Measurements from ENCODE around the gene GTSE1. TPM values are rescaled to one million over a fixed set of nuclear protein-coding genes. Genes with fewer than 3 reads are reported as not detected.

Gene GTSE1
- total RNA-seq, 1 experiment from 2014 or later = 64.6 TPM

DNA sequence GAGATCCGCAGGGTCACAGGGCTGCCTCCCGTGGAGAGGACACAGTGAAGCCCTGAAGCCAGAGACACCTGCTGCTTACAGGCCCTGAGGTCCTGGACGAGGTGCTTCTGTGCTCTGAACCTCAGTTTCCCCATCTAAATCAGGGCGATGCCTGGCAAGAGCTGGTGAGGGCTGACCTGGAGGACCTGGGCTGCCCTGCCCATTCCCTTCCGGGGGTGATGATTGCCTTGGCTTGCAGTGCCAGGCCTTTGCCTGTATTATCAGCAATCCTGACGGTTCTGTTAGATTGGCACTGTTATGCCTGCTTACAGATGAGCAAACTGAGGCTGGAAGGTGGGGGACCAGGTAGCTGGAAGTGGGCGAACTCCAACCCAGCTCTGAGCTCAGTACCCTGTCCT lies 7.8 kb upstream of the GTSE1 start:
- ChIA-PET CTCF (no interaction called here), POLR2A (ENCODE audit: unreplicated experiment) (interaction anchor here (0.6 kb wide), 1 partner anchor 51 kb away, joined by 3 read pairs; no protein-coding TSS in a partner anchor)
- Histone ChIP-seq H3K4me2 (no peak overlapping the region), H2AFZ (no peak overlapping the region), H3K36me3 (ENCODE audit: low read depth) (peaks cover 7% of the 10 kb centered on the region; the same call in 1 of the 2 replicates), H3K79me2 (ENCODE audit: low read depth) (no peaks in the 10 kb centered on the region), H3K4me1 (replicated peaks; ENCODE audit: insufficient read depth) (no peaks in the 10 kb centered on the region), H3K9me3 (ENCODE audit: insufficient read depth, low read depth) (no peaks in the 10 kb centered on the region), H3F3A (ENCODE audit: insufficient read depth, low read depth) (no peaks in the 10 kb centered on the region; the same call in 1 of the 2 replicates), H3K27ac (no peak overlapping the region), H3K9me2 (ENCODE audit: insufficient read depth) (no peaks in the 10 kb centered on the region), H3K4me3 (no peak overlapping the region), H3K27me3 (ENCODE audit: insufficient read depth, low read depth) (no peaks in the 10 kb centered on the region), H4K20me1 (ENCODE audit: insufficient read depth) (no peaks in the 10 kb centered on the region)
- peak in 1 of 2 experiments; percentile 29 for DNase-seq
- no peak for TF ChIP-seq CTCF (conservative IDR thresholded peaks at IDR 0.05)
- TF ChIP-seq EZH2 (IDR thresholded peaks at IDR 0.05; ENCODE audit: low read depth) = no peak
- no TSS peak for BruUV-seq (replicated peaks)
- intact Hi-C loops (cut with micrococcal nuclease; ENCODE audit: unreplicated experiment) = no loop called here

- BruUV-seq (replicated peaks) = no TSS peak
- Histone ChIP-seq H3K27ac (no peak overlapping the region), H3K27me3 (ENCODE audit: insufficient read depth, low read depth) (no peaks in the 10 kb centered on the region), H3K36me3 (ENCODE audit: low read depth) (0 out of 2 replicates have a peak, but pooled peaks cover 2% of the 10 kb centered on the region), H3K4me3 (no peak overlapping the region), H3F3A (ENCODE audit: insufficient read depth, low read depth) (no peaks in the 10 kb centered on the region; the same call in 1 of the 2 replicates), H3K9me2 (ENCODE audit: insufficient read depth) (no peaks in the 10 kb centered on the region), H4K20me1 (ENCODE audit: insufficient read depth) (no peaks in the 10 kb centered on the region), H2AFZ (no peak overlapping the region), H3K4me2 (no peak overlapping the region), H3K4me1 (replicated peaks; ENCODE audit: insufficient read depth) (no peaks in the 10 kb centered on the region), H3K79me2 (ENCODE audit: low read depth) (no peaks in the 10 kb centered on the region), H3K9me3 (ENCODE audit: insufficient read depth, low read depth) (no peaks in the 10 kb centered on the region)
- intact Hi-C loops (cut with micrococcal nuclease; ENCODE audit: unreplicated experiment) = no loop called here
- CTCF ChIA-PET = no interaction called here
- POLR2A ChIA-PET (ENCODE audit: unreplicated experiment) = no interaction called here
- no peak for DNase-seq
- no peak for TF ChIP-seq CTCF (conservative IDR thresholded peaks at IDR 0.05)
- no peak for TF ChIP-seq EZH2 (IDR thresholded peaks at IDR 0.05; ENCODE audit: low read depth)
Measured at GRCh38 chr22:46289244-46289891, 7.3 kb upstream of the GTSE1 start.

GRCh38 chr22:46290121-46290842 lies 6.4 kb upstream of the GTSE1 start:
- no peaks in the 10 kb centered on the region for H3K36me3 ChIP-seq (ENCODE audit: low read depth)
- BruUV-seq (replicated peaks) = no TSS peak
- DNase-seq = no peak
- intact Hi-C loops (cut with micrococcal nuclease; ENCODE audit: unreplicated experiment) = no loop called here
- H3K4me3 ChIP-seq = no peak overlapping the region
- TF ChIP-seq EZH2 (IDR thresholded peaks at IDR 0.05; ENCODE audit: low read depth) (no peak), CTCF (conservative IDR thresholded peaks at IDR 0.05) (no peak)
- ChIA-PET CTCF (no interaction called here), POLR2A (ENCODE audit: unreplicated experiment) (interaction anchor here (0.6 kb wide), 1 partner anchor 139 kb away, joined by 19 read pairs; no protein-coding TSS in a partner anchor)
- H3F3A ChIP-seq (ENCODE audit: insufficient read depth, low read depth) = peaks cover 4% of the 10 kb centered on the region
- H3K4me1 ChIP-seq (replicated peaks; ENCODE audit: insufficient read depth) = no peaks in the 10 kb centered on the region
- H4K20me1 ChIP-seq (ENCODE audit: insufficient read depth) = no peaks in the 10 kb centered on the region
- H3K9me3 ChIP-seq (ENCODE audit: insufficient read depth, low read depth) = no peaks in the 10 kb centered on the region
- no peaks in the 10 kb centered on the region for H3K27me3 ChIP-seq (ENCODE audit: insufficient read depth, low read depth)
- no peaks in the 10 kb centered on the region for H3K9me2 ChIP-seq (ENCODE audit: insufficient read depth)
- no peak overlapping the region for H3K27ac ChIP-seq
- H3K4me2 ChIP-seq = no peak overlapping the region
- no peak overlapping the region for H2AFZ ChIP-seq
- H3K79me2 ChIP-seq (ENCODE audit: low read depth) = no peaks in the 10 kb centered on the region
